Peyer's patch (tissue), 4 donors: ENCODE measurements around the gene MEIOC. TPM values are rescaled to one million over a fixed set of nuclear protein-coding genes. Genes with fewer than 3 reads are reported as not detected.

ENCODE experiments used
- DNase-seq, 3 donors: peaks; one replicate each; pipeline ENCODE4 v3.0.0-alpha.2; 2017 to 2019
- H3K27ac ChIP-seq, 4 donors: fragments of 200-600 bp; sonication (generic); one replicate each; pipeline ENCODE4 v1.5.1; 2016 to 2019
- H3K27me3 ChIP-seq, 2 donors: fragments of 200-600 bp; sonication (generic); one replicate each; pipeline ENCODE4 v1.5.1; 2019
- H3K36me3 ChIP-seq, 3 donors: fragments of 200-600 bp; sonication (generic); one replicate each; pipeline ENCODE4 v1.5.1; 2016 to 2019
- H3K4me1 ChIP-seq, 4 donors: fragments of 200-600 bp; sonication (generic); one replicate each; pipeline ENCODE4 v1.5.1; 2016 to 2019
- H3K4me3 ChIP-seq, 4 donors: fragments of 200-600 bp; sonication (generic); 1 replicate in 3 of 4; 2 replicates in 1 of 4; pipeline ENCODE4 v1.5.1; 2016 to 2019; ENCODE audit warnings: mild to moderate bottlenecking in 1 of 4
- H3K9me3 ChIP-seq, 4 donors: fragments of 200-600 bp; sonication (generic); one replicate each; pipeline ENCODE4 v1.5.1; 2016 to 2019; ENCODE audit warnings: mild to moderate bottlenecking in 1 of 4
- POLR2A ChIP-seq, 2 donors: fragments of 450-650 bp; IDR thresholded peaks; one replicate each; pipeline ENCODE4 v1.5.1; 2017; ENCODE audit warnings: antibody characterized with exemption in 2 of 2, mild to moderate bottlenecking in 2 of 2, moderate library complexity in 2 of 2
- total RNA-seq, 4 donors: library from RNA; depleted of rRNA; stranded (reverse); fragments of >200 nt; gene quantifications; one replicate each; pipeline ENCODE4 v1.1.0, GENCODE V29; 2016
- TF ChIP-seq, protein P1 (sequence below), 6 experiments: fragments of 450-650 bp in 4 of 6; fragments of 200-600 bp in 2 of 6; sonication (generic) in 1 of 6; IDR thresholded peaks; one replicate each; pipeline ENCODE4 v1.5.1; 2017 to 2019; ENCODE audit warnings: antibody characterized with exemption in 6 of 6, mild to moderate bottlenecking in 3 of 6, moderate library complexity in 1 of 6

The MEIOC gene
- total RNA-seq, 4 donors from 2014 or later: not detected

DNA sequence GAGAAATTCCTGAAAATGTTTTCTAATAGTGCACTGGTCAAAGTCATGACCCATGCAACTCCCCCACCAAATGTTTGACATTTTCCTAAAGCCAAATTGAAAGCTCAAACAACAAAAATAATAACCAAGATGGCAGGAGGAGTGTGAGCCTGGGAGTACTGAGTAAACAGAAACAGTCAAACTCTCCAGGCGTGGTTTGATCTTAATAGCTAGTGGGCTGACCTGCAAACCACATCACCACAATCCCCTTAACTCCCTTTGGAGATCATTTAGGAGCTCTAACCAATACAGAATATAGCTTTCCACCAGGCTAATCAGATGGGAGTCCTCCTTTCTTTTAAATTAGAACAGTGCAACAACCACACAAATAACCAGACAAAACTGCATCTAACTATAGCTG lies 19.2 kb upstream of the MEIOC start:
- no peaks in the 10 kb centered on the region for H3K36me3 ChIP-seq
- no peaks in the 10 kb centered on the region for H3K9me3 ChIP-seq
- no peak overlapping the region for H3K27ac ChIP-seq
- H3K4me3 ChIP-seq: no peak overlapping the region
- no peaks in the 10 kb centered on the region for H3K4me1 ChIP-seq
- TF ChIP-seq POLR2A (IDR thresholded peaks at IDR 0.05): no peak
- TF ChIP-seq, protein P1, sequence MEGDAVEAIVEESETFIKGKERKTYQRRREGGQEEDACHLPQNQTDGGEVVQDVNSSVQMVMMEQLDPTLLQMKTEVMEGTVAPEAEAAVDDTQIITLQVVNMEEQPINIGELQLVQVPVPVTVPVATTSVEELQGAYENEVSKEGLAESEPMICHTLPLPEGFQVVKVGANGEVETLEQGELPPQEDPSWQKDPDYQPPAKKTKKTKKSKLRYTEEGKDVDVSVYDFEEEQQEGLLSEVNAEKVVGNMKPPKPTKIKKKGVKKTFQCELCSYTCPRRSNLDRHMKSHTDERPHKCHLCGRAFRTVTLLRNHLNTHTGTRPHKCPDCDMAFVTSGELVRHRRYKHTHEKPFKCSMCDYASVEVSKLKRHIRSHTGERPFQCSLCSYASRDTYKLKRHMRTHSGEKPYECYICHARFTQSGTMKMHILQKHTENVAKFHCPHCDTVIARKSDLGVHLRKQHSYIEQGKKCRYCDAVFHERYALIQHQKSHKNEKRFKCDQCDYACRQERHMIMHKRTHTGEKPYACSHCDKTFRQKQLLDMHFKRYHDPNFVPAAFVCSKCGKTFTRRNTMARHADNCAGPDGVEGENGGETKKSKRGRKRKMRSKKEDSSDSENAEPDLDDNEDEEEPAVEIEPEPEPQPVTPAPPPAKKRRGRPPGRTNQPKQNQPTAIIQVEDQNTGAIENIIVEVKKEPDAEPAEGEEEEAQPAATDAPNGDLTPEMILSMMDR (IDR thresholded peaks at IDR 0.05): no peak
- H3K27me3 ChIP-seq: no peaks in the 10 kb centered on the region
- no peak for DNase-seq

DNA sequence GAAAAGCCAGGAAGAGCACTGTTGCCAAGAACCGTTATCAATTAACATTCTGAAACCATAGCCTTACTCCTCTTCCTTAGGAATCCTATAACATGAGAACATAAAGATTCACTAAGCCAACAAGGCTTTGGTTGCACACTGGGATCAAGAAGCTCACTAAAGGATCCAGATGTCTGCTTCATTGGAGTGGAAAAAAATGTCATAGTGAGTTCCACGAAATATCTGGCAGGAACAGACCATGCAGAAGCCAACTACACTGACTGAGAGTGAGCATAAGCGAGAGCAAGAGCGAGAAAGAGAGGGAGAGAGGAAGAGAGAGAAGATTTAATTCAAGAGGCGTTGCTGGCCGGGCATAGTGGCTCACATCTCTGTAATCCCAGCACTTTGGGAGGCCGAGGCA lies 13.4 kb upstream of the MEIOC start:
- no peak overlapping the region for H3K4me3 ChIP-seq
- H3K27ac ChIP-seq: no peak overlapping the region
- H3K36me3 ChIP-seq: no peaks in the 10 kb centered on the region
- no peaks in the 10 kb centered on the region for H3K4me1 ChIP-seq
- DNase-seq: no peak
- H3K27me3 ChIP-seq: no peaks in the 10 kb centered on the region
- H3K9me3 ChIP-seq: no peaks in the 10 kb centered on the region
- no peak for TF ChIP-seq POLR2A (IDR thresholded peaks at IDR 0.05)
- TF ChIP-seq, protein P1 (IDR thresholded peaks at IDR 0.05): no peak

DNA sequence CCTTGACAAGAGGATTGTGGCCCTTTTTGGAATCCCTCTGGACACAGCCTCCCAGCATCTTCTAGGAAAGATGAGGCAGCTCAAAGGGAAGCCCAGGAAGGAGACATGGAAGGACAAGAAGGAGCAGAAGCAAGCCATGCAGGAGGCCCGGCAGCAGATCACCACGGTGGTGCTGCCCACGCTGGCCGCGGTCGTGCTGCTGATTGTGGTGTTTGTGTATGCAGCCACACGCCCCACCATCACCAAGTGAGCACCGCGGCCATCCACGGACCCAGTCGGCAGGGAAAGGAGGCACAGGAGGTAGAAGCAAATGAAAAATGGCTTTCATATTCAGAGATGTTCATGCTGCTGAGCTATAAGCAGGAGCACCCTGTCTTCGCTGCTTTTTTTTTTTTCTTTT lies 10.9 kb upstream of the MEIOC start:
- no peaks in the 10 kb centered on the region for H3K27me3 ChIP-seq
- TF ChIP-seq, protein P1 (IDR thresholded peaks at IDR 0.05): no peak
- TF ChIP-seq POLR2A (IDR thresholded peaks at IDR 0.05): no peak

DNA sequence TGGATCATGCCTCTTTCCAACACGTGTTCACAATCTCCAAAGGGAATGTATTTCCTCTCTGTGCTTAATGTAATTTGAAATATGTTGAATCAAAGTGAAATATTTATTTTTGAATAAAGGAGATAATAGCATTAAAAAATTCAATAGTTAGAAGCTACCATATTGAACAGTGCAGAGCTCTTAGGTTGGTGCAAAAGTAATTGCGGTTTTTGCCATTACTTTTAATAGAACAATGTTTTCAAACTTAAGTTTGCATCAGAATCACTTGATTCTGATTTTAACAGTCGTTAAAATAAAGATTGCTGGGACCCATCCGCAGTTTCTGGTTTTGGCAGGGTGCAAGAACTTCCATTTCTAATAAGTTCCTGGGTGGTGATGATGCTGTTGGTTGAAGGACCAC lies 10.0 kb upstream of the MEIOC start:
- H3K36me3 ChIP-seq: no peaks in the 10 kb centered on the region
- H3K27ac ChIP-seq: no peak overlapping the region
- H3K27me3 ChIP-seq: no peaks in the 10 kb centered on the region
- no peak overlapping the region for H3K4me3 ChIP-seq
- DNase-seq: no peak
- TF ChIP-seq, protein P1 (IDR thresholded peaks at IDR 0.05): no peak
- TF ChIP-seq POLR2A (IDR thresholded peaks at IDR 0.05): no peak
- no peaks in the 10 kb centered on the region for H3K4me1 ChIP-seq
- no peaks in the 10 kb centered on the region for H3K9me3 ChIP-seq

More for the DNA sequence above, 10.9 kb upstream of the MEIOC start:
- Histone ChIP-seq H3K4me3 (no peak overlapping the region), H3K4me1 (no peaks in the 10 kb centered on the region), H3K27ac (no peak overlapping the region), H3K36me3 (no peaks in the 10 kb centered on the region), H3K9me3 (no peaks in the 10 kb centered on the region)
- DNase-seq: no peak

DNA sequence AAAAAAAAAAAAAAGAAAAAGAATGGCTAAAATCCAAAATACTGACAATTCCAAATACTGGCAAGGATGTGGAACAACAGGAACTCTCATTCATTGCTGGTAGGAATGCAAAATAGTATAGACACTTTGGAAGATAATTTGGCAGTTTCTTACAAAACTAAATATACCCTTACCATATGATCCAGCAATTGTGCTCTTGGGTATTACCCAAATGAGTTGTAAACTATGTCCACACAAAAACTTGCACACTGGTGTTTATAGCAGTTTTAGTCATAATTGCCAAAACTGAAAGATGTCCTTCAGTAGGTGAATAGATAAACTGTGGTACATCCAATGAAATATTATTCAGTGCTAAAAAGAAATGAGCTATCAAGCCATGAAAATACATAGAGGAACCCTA lies 8.5 kb upstream of the MEIOC start:
- H3K27ac ChIP-seq: no peak overlapping the region
- no peaks in the 10 kb centered on the region for H3K9me3 ChIP-seq
- no peaks in the 10 kb centered on the region for H3K36me3 ChIP-seq
- no peak overlapping the region for H3K4me3 ChIP-seq
- TF ChIP-seq, protein P1 (IDR thresholded peaks at IDR 0.05): no peak
- TF ChIP-seq POLR2A (IDR thresholded peaks at IDR 0.05): no peak
- no peak for DNase-seq
- no peaks in the 10 kb centered on the region for H3K4me1 ChIP-seq
- H3K27me3 ChIP-seq: no peaks in the 10 kb centered on the region

DNA sequence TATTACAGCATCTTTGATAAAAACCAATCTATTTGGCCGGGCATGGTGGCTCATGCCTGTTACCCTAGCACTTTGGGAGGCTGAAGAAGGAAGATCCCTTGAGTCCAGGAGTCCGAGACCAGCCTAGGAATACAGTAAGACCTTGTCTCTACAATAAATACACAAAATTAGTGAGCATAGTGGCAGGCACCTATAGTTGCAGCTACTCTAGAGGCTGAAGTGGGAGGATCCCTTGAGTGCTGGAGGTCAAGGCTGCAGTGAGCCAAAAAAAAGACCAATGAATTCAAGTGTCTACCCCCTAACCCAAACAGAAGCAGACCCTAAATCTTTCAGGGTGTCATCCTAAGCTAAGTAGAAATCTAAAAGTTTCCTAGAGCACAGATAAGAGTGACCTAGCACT lies 7.3 kb upstream of the MEIOC start:
- H3K27me3 ChIP-seq: no peaks in the 10 kb centered on the region
- no peaks in the 10 kb centered on the region for H3K9me3 ChIP-seq
- H3K4me1 ChIP-seq: no peaks in the 10 kb centered on the region
- TF ChIP-seq, protein P1 (IDR thresholded peaks at IDR 0.05): no peak
- no peak for TF ChIP-seq POLR2A (IDR thresholded peaks at IDR 0.05)
- H3K36me3 ChIP-seq: no peaks in the 10 kb centered on the region
- no peak for DNase-seq
- no peak overlapping the region for H3K4me3 ChIP-seq
- no peak overlapping the region for H3K27ac ChIP-seq
